Liver (tissue), 3 donors: ENCODE measurements around the gene NEIL1.

Experiments used
- ATF3 ChIP-seq: IDR thresholded peaks from 2 replicates; pipeline ENCODE4 v1.6.1; 2016; ENCODE audit warnings: antibody characterized with exemption
- CTCF ChIP-seq: fragments of 150-350 bp; IDR thresholded peaks from 2 replicates; pipeline ENCODE4 v1.5.1; 2017; ENCODE audit warnings: improper control_type of control experiment, low read depth, low read length; ENCODE audit not compliant: missing input control
- EGR1 ChIP-seq, 2 donors: IDR thresholded peaks; 2 replicates each; pipeline ENCODE4 v1.6.1; 2016 to 2018; ENCODE audit warnings: antibody characterized with exemption in 2 of 2, low read depth in 2 of 2
- HNF4G ChIP-seq: IDR thresholded peaks from 2 replicates; pipeline ENCODE4 v1.6.1; 2016; ENCODE audit warnings: antibody characterized with exemption
- JUND ChIP-seq, 2 donors: IDR thresholded peaks; 2 replicates each; pipeline ENCODE4 v1.6.1; 2016; ENCODE audit warnings: antibody characterized with exemption in 2 of 2
- MAX ChIP-seq: IDR thresholded peaks from 2 replicates; pipeline ENCODE4 v1.6.1; 2016; ENCODE audit warnings: antibody characterized with exemption
- NR2F2 ChIP-seq: IDR thresholded peaks from 2 replicates; pipeline ENCODE4 v1.6.1; 2016; ENCODE audit warnings: antibody characterized with exemption
- RAD21 ChIP-seq, 2 donors: IDR thresholded peaks; 2 replicates each; pipeline ENCODE4 v1.6.1; 2016; ENCODE audit warnings: antibody characterized with exemption in 2 of 2, mild to moderate bottlenecking in 2 of 2
- REST ChIP-seq: IDR thresholded peaks from 2 replicates; pipeline ENCODE4 v1.6.1; 2016; ENCODE audit warnings: antibody characterized with exemption, mild to moderate bottlenecking
- RXRA ChIP-seq, 2 donors: IDR thresholded peaks; 2 replicates each; pipeline ENCODE4 v1.6.1; 2017 to 2018; ENCODE audit warnings: antibody characterized with exemption in 2 of 2, mild to moderate bottlenecking in 1 of 2
- SP1 ChIP-seq: IDR thresholded peaks from 2 replicates; pipeline ENCODE4 v1.6.1; 2018; ENCODE audit warnings: antibody characterized with exemption, mild to moderate bottlenecking
- TAF1 ChIP-seq: conservative IDR thresholded peaks from 2 replicates; pipeline ENCODE4 v1.6.1; 2016; ENCODE audit warnings: antibody characterized with exemption, mild to moderate bottlenecking
- donor health status: healthy.
- donor health status: healthy.

GRCh38 chr15:75354454-75354853 lies 7.6 kb downstream of the NEIL1 start:
- TF ChIP-seq RAD21 (IDR thresholded peaks at IDR 0.05) (no peak), ATF3 (no peak), CTCF (no peak), MAX (no peak), JUND (IDR thresholded peaks at IDR 0.05) (no peak), TAF1 (no peak), NR2F2 (no peak), SP1 (no peak), HNF4G (no peak), REST (no peak), RXRA (IDR thresholded peaks at IDR 0.05) (no peak), EGR1 (IDR thresholded peaks at IDR 0.05; ENCODE audit: low read depth in 2 of 2) (no peak)
